Renal cortical epithelial cell (primary cell): Measurements from ENCODE around the gene COL2A1. TPM values are rescaled to one million over a fixed set of nuclear protein-coding genes. Genes with fewer than 3 reads are reported as not detected.
A peak's percentile ranks its signal among the peaks of the same experiment; 100 is the strongest.

Source experiments
- DNase-seq: peaks from one replicate; pipeline ENCODE4 v3.0.0-alpha.2; 2011; ENCODE audit warnings: low read depth
- total RNA-seq: library from RNA; depleted of rRNA; stranded (reverse); fragments of >200 nt; gene quantifications from 2 replicates; pipeline ENCODE4 v1.2.3, GENCODE V29; 2014

Gene COL2A1
- not detected in 2 replicates for total RNA-seq

DNA sequence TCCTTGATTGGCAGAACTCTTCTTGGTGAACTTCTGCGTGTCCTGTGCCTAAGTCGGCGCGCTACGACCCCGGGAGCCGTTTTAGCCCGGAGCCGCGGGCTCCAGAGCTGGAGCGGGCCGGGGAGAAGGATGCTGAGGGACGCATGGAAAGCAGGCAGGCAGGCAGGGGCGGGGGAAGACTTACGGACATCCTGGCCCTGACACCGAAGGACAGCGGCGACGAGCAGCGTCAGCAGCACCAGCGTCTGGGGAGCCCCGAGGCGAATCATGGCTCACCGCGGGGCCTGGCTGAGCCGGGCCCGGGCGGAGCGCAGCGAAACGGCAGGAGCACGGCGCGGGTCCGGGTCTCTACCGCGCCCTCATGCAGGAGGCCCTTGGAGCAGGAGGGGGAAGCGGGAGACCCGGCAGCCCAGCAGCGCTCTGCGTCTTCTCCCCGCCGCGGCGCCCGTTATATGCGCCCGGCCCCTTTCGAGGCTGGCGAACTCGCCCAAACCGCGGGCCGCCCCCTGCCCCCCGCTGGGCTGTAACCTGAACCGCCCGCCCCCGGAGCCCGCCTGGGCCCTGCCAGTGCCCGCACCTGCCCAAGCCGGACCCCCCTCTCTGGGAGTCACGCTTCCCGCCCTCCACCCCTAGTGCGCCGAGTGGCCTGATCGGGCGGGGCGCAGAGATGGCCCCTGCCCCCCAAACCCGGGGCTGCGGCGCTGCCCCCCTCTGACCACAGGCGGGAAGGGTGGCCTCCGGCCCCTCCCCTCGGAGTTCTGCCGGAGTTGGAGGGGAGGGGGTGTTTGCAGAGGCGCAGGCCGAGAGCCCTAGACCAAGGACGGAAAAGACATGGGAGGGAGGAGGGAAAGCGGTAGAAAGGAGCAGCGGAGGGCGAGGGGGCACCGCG lies at the start of gene COL2A1:
Gene COL2A1, minus strand, starts transcription at position 424 of the 889 bp plus-strand sequence. Its CDS starts 155 bp downstream, at position 269.
- DNase-seq, result no peak

DNA sequence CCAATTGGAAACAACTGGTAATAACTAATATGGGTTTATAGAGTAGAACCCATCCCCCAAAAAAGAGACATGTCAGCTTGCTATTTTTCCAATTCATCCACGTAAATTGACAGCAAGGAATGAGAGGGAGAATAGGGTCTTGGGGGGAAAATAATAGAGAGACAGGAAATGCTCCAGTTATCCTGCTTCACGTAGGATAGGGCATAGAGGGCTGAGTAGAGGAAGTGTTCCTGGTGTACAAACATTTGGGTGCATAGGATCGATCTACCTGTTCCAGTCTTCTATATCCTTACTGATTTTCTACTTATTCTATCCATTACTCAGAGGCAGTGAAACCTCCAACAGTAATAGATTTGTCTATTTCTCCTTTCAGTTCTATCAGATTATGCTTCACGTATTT lies 49.6 kb upstream of the COL2A1 start:
- no peak for DNase-seq

DNA sequence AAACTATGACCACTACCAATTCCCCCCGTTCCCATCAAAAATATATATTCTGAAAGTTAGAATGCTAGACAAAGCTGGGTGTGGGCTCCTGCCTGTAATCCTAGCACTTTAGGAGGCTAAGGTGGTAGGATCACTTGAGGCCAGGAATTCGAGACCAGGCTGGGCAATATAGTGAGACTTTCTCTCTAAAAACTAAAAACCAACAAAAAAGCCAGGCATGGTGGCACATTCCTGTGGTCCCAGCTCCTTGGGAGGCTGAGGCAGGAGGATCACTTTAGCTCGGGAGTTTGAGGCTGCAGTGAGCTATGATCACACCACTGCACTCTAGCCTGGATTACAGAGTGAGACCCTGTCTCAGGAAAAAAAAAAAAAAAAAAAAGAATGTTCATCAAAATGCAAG lies 48.8 kb upstream of the COL2A1 start:
- DNase-seq, result no peak

DNA sequence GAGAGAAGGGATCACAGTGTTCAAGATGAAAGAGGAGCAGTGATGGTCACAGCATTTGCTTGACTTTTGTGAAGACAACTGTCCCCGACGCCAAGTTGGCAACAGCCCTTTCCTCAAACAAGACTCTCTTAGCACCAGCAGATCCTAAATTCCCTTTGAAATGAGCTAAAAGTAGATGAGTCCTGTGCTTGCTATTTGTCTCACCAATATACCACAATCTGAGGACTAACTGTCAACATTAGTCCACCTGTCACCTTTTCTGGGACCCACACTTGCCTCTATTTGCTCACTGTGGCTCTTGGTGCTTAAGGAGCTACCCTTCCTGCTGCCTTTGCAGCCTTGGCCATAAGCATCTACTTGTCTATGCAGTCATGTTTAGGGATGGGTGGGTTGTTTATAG lies 47.4 kb upstream of the COL2A1 start:
- no peak for DNase-seq

DNA sequence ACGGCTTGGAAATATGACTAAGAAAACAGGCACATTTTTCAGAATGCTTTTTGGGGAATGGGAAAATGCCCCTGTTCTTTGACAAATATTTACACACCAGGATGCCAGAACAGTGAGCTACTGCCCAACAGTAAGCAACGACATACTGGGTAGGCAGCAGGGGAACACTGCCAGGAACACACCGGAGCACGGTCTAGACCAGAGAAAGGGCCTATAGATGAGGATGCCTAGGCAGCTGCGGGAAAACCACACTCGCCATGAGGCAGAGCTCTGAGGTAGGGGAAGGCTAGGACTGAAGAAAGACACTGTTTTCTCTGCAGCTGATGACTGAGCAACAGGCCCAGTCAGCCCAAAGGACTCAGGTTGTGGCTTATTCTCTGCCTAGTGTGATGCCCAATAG lies 45.9 kb upstream of the COL2A1 start:
- DNase-seq, result no peak

DNA sequence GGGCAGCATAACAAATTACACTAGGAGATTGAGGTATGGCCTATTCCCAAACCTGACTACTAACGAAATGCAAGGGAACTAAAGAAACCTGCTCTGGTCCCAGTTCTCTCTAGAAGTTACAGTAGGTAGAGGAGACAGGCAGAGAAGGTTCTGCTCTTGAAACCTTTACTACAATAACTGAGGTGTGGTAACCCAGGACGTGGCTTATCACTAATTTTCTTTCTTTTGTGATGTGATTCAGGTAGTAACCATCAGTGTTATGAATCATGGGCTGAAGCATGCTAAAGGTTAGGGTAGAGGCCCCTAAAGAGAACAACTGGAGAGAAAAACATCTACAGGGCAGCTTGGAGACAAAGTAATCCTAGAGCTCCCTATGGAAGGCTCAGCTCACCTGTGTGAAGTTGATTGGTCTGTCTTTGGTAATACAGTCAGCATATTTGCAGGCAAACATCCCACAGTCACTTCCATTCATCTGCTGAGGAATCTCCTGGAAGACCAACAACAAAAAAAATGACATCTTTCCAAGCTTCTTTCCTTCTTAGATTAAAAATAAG lies 41.8 kb upstream of the COL2A1 start:
- no peak for DNase-seq

DNA sequence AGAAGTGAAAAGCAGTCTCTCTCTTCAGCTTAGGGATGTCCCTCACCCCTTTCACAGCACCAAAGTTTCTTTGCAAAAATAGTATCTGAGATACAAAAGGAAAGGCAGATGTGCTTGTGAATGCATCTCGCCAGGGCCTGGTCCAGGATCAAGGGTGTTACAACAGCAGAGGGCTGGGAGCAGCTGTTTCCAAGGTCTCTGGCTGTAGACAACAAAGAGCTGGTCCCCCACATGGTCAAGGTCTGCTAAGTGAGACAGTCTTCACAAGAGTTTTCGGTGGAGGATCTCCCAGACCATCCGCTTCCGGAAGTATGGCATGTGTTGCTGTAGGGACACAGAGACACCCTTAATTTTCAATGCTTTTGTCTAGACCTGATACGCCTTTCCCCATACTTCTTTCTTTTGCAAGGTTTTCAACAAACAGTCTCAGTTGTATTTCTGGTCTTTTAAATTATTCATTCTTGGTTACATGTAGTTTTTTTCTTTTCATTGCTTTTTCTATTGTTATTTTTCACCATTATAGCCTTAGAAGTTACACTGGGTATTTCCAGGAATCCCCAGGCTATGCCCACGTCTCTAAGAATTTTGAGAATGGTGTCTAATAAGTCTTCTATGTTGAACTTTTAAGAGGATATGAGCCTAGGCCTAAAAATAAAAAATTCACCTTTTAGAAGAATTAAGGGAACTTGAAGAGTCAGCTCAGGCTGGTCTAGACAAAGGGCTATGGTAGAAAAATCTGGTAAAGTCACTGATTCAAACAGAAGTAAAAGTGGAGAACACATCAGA lies 41.0 kb upstream of the COL2A1 start:
- DNase-seq, result no peak

DNA sequence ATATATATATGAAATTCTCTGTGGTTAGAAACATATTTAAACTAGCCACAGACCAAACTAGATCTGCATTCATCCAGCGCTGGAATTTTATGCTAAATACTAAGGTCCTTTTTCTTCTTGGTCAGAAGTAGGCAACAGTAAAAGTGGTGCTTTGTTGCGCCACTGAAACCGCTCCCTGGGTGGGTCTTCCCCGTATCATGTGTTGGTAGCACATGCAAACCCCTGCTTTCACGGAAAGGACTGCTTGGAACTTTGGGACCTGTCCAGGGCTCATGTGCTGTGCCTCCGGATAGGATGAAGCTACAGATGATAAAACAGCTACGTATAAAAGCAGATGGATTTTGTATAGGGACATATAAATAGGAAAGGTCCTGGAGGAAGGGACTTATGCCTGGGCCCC lies 40.1 kb upstream of the COL2A1 start:
- no peak for DNase-seq

DNA sequence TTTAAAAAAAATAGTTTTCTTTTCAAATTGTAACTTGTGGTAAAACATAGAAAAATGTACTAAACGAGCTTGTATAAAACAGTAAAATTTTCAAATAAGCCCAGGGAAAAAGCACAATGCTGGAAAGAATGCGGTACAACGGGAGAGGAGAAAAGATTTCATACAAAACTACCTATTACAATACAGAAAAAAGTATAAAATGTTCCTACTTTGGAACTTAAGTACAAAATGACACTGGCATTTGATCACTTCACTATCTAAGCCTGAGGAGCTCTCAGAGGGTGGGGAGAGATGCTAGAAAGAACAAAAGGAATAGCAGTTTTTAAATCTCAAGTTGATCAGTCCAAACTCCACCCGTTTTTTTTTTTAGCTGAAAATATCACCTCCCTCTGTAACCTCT lies 39.5 kb upstream of the COL2A1 start:
- no peak for DNase-seq

DNA sequence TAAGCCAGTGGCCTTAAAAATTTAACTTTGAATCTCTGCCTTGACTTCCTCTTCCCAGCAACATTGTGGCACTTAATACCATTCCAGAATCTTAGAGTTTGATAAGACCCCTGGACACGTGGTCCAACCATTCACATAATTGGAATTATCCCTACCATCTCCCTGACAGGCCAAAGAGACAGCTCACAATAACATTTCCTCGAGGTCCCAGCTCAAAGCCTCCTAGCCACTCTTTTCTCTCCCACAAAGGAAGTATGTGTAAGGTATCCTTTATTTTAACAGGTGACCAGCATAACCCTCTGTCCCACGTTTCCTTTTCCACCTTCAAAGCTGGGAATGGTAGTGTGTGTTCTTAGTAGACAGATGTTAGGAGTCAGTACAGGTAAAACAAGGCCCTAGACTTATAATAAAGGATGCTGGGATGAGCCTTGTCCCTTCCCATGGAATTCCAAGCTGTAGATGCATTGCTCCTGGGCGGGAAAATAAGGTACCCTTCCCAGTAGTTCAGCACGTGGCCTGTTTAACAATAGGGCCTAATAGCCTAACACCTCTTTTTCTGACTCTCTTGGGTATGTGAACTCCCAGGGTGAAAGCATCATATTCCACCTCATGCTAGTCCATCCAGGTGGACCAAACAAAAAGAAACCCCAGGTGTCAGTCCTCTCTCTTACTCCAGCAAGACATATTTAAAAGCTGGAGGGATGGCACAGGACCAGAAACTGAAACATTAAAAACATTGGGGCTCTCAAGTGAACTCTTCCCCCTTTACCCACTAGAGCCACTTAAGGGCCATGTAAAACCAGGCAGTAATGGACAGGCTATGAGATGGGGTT lies 37.5 kb upstream of the COL2A1 start:
- DNase-seq, result no peak

DNA sequence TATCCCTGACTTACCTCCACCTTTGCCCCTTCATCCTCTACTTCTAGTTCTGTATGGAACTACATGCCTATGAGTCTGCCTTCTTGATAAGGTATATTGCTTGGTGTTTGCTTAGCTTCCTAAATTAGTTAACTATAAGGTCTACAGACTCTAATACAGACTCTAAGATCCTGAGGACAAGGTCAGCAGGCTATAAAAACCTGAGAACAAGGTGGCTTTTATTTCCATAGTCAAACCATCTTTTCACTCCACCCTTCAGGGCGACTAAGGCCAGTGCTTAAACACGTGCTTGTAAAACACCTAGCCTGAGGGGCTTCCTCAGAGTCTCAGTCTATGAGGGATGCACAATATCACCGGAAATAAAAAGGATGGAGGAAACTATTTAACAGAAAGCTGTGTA lies 36.1 kb upstream of the COL2A1 start:
- DNase-seq, result no peak

DNA sequence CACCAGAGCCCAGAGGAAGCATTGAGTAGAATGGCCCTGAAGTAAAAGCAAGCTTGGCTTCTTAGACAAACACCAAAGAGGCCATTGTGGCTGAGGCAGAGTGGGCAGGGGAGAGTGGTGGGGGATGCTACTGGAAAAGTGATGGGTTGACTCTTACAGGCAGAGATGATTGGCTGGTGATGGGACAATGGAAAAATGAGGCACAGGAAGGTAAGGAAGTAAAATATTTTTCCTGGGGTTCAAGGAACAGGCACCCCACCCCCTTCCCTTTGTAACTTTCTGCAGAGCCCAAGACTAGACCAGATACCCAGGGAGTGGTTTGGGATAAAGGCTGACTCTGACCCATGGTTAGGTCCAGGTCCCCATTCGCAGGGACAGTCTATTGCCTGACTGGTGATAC lies 34.9 kb upstream of the COL2A1 start:
- DNase-seq, result no peak

DNA sequence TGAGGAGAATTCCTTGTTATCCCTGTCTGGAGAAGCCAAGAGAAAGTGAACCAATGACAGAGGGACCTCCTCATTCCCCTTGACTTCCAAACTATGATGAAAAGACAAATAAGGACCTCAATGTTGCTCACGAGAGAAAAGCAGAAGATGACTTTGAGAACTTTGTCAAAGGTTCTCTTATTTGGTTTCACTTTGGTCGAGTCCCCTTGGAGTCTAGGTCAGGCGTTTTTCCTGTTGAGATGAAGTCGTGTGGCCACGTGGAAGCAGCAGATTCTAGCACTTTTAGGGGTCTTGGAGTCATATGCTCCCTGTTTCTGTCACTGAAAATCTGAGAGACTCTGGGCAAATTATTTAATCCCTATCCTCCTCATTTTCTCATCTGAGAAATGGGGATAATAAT lies 33.8 kb upstream of the COL2A1 start:
- no peak for DNase-seq

DNA sequence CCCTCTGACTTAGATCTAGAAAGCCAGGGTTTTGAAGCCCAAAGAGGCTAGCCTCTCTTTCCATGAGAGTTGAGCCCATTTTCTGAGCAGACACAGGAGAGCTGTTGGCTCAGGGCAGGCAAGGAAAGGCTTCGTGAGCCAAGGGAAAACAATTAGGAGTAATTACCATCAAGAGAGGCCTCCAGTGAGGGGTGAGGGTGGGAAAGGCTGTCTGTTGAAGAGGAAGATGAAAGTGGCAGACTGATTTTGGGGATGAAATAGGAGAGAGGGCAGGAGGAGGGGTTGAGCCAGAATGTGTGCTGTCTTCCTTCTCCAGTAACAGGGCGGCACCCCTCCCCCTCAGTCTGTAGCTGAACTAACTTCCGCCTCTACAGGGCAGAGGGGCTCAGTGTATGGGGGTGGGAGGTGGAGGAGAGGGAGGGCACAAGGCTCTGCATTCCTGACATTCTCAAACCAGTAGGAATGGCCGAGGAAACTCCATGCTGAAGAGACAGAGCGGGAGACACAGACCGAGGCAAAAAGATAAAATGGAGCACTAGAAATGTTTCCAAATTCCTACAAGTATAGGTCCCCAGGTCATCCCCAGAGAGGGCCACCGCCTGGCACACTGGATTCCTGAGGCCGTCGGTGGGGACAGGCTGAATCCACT lies 33.1 kb upstream of the COL2A1 start:
- peak; percentile 25 for DNase-seq

DNA sequence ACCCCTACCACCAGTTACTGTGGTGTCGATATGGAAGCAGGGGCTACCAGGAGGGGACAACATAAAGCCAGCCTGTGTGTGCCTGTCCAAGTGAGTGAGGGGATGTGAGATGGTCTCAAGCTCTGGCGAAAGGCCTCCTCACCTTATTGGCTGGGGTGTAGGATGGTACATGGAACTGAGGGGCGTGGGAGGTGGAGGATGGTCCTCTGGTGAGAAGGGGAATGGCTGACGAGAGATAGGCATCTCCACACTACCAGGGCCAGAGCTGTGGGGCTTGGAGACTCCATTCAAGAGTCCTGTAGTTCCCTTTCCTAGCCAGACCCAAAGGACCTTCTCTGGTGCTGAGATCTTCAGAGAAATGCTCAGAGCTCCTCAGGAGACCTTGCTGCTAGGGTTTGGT lies 32.5 kb upstream of the COL2A1 start:
- no peak for DNase-seq

DNA sequence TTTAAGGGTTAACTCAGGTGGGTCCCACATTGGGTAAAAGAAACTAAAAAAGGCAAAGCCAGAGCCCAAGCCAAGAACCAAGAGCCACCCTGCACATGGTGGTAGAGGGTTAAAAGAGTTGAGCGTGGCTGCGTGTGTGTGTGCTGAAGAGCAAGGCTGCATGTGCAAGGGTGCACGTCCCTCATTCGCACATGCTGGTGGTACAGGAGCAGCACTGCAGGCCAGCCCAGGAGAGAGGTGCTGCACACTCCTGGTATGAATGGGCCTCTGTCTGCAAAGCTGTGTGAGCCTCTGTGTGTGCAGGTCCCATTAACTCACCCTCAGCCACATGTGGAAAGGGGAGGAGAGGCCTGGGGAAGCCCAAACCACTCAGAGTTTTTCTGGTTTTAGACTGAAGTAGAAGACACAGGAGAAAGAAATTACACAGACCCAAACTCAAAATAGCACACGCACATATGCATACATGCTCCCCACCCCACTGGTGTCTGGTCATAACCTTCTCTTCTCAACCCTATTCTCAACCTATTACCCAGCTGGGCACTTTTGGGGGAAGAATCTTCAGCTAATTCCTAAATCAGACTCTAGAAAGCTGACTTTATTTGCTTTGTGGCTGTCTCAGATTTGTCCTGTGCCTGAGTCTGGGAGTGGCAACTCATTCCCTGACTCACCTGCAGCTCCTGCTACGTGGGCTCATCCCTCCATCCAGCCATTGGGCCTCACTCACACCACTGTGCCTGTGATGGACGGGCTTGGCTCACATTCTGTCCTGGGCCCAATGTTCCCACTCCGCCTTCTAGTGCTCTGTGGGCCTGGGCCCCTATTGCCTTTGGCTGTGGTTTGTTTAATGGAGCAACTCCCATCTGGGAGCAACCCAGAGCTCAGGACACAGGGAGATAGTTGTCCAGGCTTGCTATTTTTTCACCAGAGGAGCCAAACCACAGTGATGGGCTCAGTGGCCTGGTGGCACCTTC lies 30.8 kb upstream of the COL2A1 start:
- DNase-seq, result no peak

DNA sequence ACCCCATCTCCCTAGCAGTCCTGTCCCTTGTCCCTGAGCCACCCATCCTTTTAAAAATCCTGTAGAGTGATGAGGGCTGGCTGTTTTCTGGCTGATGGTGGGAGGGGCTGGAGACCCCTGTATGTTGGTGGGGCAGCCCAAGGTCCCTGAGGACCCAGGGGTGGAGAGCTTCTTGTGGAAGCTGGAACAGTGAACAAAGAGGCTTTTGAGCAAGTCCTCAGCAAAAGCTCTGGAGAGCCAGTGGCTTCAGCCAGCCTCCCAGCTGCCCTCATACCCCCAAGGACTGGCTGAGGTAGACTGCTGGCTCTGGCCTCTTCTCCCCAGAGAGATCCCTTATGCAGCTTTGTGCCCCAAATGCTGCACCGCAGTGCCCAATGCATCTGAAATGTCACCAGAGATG lies 29.2 kb upstream of the COL2A1 start:
- DNase-seq, result no peak

DNA sequence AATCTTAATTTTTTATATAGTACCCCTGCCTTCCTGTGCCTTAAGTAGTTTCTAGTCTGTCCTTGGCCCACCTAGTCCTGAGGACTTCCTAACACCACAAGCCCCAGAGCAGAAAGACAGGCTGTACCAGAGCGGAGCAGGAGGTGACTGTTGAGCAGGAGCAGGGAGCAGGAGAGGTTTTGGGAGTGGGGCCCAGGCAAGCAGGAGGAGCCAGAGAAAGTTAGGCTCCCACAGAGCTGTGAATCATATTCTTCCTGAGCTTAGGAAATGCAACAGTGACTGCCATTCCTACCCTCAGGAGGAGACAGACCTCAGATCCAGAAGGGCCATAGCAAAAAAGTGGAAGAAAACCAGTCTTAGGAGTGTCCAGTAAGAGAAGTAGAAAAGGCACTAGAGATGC lies 28.3 kb upstream of the COL2A1 start:
- no peak for DNase-seq

DNA sequence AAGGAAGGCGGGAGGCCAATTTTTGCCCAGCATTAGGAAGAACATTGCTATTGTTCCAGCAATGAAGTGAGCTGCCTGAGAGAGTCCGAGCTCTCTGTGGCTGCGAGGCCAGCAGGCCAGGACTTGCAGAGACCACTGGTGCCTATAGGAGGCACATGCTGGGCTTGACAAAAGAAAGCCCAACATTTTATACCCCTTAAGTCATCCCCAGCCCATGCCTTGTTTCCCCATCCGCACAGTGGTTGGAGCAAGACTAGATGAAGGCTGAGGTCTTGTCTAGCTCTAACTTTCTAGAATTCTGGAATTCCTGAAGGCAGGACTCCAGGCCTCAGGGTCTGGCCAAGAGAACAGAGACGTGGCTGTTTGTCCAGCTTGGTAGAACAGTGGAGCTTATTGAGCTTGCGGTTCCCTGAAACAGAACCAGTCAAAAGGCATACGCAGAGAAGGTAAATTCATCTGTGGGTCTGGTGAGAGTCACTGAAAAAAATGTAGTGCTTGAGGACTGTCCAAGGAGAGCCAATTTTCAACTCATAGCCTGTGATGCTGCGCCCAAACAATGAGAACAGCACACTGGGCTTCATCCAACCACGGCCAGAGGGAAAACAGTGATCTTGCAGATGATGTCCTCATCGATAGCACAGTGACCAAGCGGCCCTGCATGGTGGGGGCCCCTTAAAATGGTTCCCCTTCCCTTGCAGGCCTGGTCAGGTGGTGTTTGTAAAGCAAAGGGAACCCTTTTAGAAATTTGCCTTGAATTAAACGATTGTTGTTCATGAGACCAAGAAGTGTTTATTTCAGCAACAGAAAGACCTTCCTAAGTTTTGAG lies 27.1 kb upstream of the COL2A1 start:
- DNase-seq, result no peak
